OCI-LY7 (cell line): ENCODE data around the gene GNL1. TPM values are rescaled to one million over a fixed set of nuclear protein-coding genes. Genes with fewer than 3 reads are reported as not detected.
"Not testable (repeated sequence)": the region's sequence is repeated elsewhere in the genome, so short reads cannot be mapped to it uniquely, and the experiment has no call there.

Experiments used
- BruUV-seq: library from RNA; stranded (reverse); fragments of 400-500 nt; replicated peaks from 2 replicates; lab custom pipeline; 2021; lab: Mats Ljungman, UMichigan
- CTCF ChIA-PET: fragments of 300-600 bp; sonication (Branson Sonifier 250); formaldehyde crosslinking; loops from one replicate; lab custom pipeline; 2022; ENCODE audit warnings: antibody characterized with exemption; ENCODE audit not compliant: unreplicated experiment; lab: Charles Lee
- POLR2A ChIA-PET: fragments of 300-600 bp; sonication (Branson Sonifier 250); formaldehyde crosslinking; loops from one replicate; lab custom pipeline; 2022; ENCODE audit warnings: antibody characterized with exemption; lab: Charles Lee
- DNase-seq: peaks from one replicate; pipeline ENCODE4 v3.0.0-alpha.2; 2015; ENCODE audit warnings: low spot score
- H2AFZ ChIP-seq: fragments of 200-600 bp; sonication (generic), shearing (Covaris generic); 2 replicates; pipeline ENCODE4 v1.6.1; 2014; ENCODE audit warnings: mild to moderate bottlenecking, antibody characterized with exemption, low read length, moderate library complexity
- H3K27ac ChIP-seq: fragments of 200-600 bp; sonication (generic); 2 replicates; pipeline ENCODE4 v1.5.1; 2014; ENCODE audit warnings: mixed run types, low read depth, mild to moderate bottlenecking, moderate library complexity, low read length, inconsistent platforms; ENCODE audit not compliant: poor library complexity, severe bottlenecking
- H3K36me3 ChIP-seq: fragments of 200-600 bp; sonication (generic); 2 replicates; pipeline ENCODE4 v1.6.1; 2014; ENCODE audit warnings: mild to moderate bottlenecking, antibody characterized with exemption, low read length, moderate library complexity, mixed read lengths; ENCODE audit not compliant: insufficient read depth
- H3K4me1 ChIP-seq: fragments of 200-600 bp; sonication (generic); 2 replicates; pipeline ENCODE4 v1.5.1; 2014; ENCODE audit warnings: mild to moderate bottlenecking, low read length; ENCODE audit not compliant: insufficient read depth, poor library complexity, severe bottlenecking
- H3K4me2 ChIP-seq: fragments of 200-600 bp; sonication (generic); 2 replicates; pipeline ENCODE4 v1.6.1; 2014; ENCODE audit warnings: mild to moderate bottlenecking, low read length
- H3K4me3 ChIP-seq: fragments of 200-600 bp; sonication (generic); 2 replicates; pipeline ENCODE4 v1.5.1; 2014; ENCODE audit warnings: mild to moderate bottlenecking, low read depth, low read length; ENCODE audit not compliant: poor library complexity, severe bottlenecking
- H3K79me2 ChIP-seq: fragments of 200-600 bp; sonication (generic); 2 replicates; pipeline ENCODE4 v1.6.1; 2016; ENCODE audit warnings: low read depth, mild to moderate bottlenecking, low read length, moderate library complexity, mixed read lengths; ENCODE audit not compliant: insufficient read depth
- H3K9me2 ChIP-seq: fragments of 200-600 bp; sonication (generic); 2 replicates; pipeline ENCODE4 v1.6.1; 2016; ENCODE audit warnings: mild to moderate bottlenecking, low read length, mixed read lengths; ENCODE audit not compliant: insufficient read depth
- H3K9me3 ChIP-seq: fragments of 200-600 bp; sonication (generic); 2 replicates; pipeline ENCODE4 v1.6.1; 2014; ENCODE audit warnings: mild to moderate bottlenecking, mixed run types, low read length, mixed read lengths
- H4K20me1 ChIP-seq: fragments of 200-600 bp; sonication (generic); 2 replicates; pipeline ENCODE4 v1.6.1; 2014; ENCODE audit warnings: mild to moderate bottlenecking, antibody characterized with exemption, low read length, moderate library complexity, mixed read lengths; ENCODE audit not compliant: insufficient read depth
- EZH2phosphoT487 ChIP-seq: fragments of 200-600 bp; sonication (generic); IDR thresholded peaks from 2 replicates; pipeline ENCODE4 v1.6.1; 2018; ENCODE audit warnings: low read depth, borderline replicate concordance, mild to moderate bottlenecking, mixed run types, antibody characterized with exemption, low read length, moderate library complexity, mixed read lengths
- intact Hi-C: fragments of 100-400 bp; cut with micrococcal nuclease; formaldehyde crosslinking; loops from one replicate; pipeline ENCODE4 v1.10.0; 2022; ENCODE audit not compliant: unreplicated experiment
- total RNA-seq, 2 experiments: library from RNA; depleted of rRNA in 1 of 2; stranded (reverse); fragments of >200 nt in 1 of 2; shearing (Covaris generic) in 1 of 2; gene quantifications; 2 replicates each; pipeline ENCODE4 v1.2.3, GENCODE V29; 2014 to 2022
- TF ChIP-seq, protein P1 (sequence below): fragments of 200-600 bp; sonication (generic); conservative IDR thresholded peaks from 2 replicates; pipeline ENCODE4 v1.5.1; 2014; ENCODE audit warnings: mild to moderate bottlenecking, antibody characterized with exemption, low read length, moderate library complexity, mixed read lengths

The GNL1 gene
- total RNA-seq, 2 experiments from 2014 or later, result 66.4 to 114 TPM

DNA sequence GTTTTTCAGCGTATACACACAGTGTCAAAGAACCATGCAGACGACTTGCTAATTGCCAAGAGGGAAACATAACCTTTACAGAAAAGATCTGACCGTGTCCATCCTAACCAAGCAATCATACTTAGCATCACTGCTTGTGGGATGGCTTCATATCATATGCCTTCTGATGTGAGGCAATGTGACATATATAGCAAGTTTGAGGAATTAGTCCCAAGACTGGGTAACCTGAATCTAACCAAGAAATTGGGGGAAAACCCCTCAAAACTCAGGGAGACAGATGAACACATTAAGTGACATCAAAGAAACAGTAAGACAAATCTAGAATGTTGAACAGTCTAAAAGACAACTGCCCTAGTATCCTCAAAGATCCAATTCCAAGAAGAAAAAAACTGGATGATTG is 18.4 kb downstream of the GNL1 start:
- Histone ChIP-seq H3K9me2 (no peaks in the 10 kb centered on the region), H3K4me1 (peaks cover 14% of the 10 kb centered on the region), H3K9me3 (no peaks in the 10 kb centered on the region), H2AFZ (no peak overlapping the region), H3K27ac (no peak overlapping the region), H4K20me1 (no peaks in the 10 kb centered on the region), H3K36me3 (peaks cover 1% of the 10 kb centered on the region; the same call in 1 of the 2 replicates), H3K4me3 (no peak overlapping the region), H3K79me2 (no peaks in the 10 kb centered on the region), H3K4me2 (no peak overlapping the region)
- TF ChIP-seq EZH2phosphoT487, result no peak
- TF ChIP-seq, protein P1, sequence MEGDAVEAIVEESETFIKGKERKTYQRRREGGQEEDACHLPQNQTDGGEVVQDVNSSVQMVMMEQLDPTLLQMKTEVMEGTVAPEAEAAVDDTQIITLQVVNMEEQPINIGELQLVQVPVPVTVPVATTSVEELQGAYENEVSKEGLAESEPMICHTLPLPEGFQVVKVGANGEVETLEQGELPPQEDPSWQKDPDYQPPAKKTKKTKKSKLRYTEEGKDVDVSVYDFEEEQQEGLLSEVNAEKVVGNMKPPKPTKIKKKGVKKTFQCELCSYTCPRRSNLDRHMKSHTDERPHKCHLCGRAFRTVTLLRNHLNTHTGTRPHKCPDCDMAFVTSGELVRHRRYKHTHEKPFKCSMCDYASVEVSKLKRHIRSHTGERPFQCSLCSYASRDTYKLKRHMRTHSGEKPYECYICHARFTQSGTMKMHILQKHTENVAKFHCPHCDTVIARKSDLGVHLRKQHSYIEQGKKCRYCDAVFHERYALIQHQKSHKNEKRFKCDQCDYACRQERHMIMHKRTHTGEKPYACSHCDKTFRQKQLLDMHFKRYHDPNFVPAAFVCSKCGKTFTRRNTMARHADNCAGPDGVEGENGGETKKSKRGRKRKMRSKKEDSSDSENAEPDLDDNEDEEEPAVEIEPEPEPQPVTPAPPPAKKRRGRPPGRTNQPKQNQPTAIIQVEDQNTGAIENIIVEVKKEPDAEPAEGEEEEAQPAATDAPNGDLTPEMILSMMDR, result no peak
- ChIA-PET POLR2A (interaction anchor here (0.9 to 1.2 kb wide), 2 partner anchors 10 to 26 kb away, joined by 3 read pairs; no protein-coding TSS in a partner anchor), CTCF (no interaction called here)
- BruUV-seq, result no TSS peak
- intact Hi-C loops, result no loop called here
- no peak for DNase-seq

DNA sequence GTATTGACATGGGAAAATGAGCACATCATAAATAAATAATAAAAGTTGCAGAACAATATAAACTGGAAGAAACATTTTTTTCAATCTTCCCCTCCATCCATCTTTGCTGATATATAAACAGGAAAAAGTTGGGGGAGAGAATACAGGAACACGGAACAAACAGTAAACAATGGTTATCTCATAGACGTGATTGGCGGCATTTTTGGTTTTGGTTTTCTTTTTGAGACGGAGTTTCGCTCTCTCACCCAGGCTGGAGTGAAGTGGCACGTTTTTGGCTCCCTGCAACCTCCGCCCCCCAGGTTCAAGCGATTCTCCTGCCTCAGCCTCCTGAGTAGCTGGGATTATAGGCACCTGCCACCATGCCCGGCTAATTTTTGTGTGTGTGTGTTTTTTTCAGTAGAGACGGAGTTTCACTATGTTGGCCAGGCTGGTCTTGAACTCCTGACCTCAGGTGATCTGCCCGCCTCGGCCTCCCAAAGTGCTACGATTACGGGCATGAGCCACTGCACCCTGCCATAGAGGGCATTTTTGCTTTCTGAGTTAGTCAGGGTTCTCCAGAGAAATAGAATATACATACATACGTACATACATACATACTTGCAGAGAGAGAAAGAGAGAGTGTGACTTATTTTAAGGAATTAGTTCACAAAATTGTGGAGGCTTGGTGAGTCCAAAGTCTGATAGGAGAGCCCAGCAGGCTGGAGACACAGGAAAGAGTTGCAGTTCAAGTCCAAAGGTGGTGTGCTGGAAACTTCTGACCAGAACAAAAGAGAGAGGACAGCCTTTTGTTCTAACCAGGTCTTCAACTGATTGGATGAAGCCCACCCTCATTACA is 22.6 kb downstream of the GNL1 start:
- H3K9me3 ChIP-seq, result no peaks in the 10 kb centered on the region
- no peak overlapping the region for H3K4me2 ChIP-seq
- TF ChIP-seq, protein P1, result no peak
- TF ChIP-seq EZH2phosphoT487, result no peak
- H3K36me3 ChIP-seq, result no peaks in the 10 kb centered on the region
- CTCF ChIA-PET, result no interaction called here
- H3K79me2 ChIP-seq, result no peaks in the 10 kb centered on the region
- H3K4me3 ChIP-seq, result no peak overlapping the region
- POLR2A ChIA-PET, result no interaction called here
- H3K4me1 ChIP-seq, result no peaks in the 10 kb centered on the region
- no peak overlapping the region for H2AFZ ChIP-seq
- H3K27ac ChIP-seq, result no peak overlapping the region
- H3K9me2 ChIP-seq, result no peaks in the 10 kb centered on the region
- intact Hi-C loops, result loop anchor here (2.0 kb wide), 1 partner anchor 63 kb away; no protein-coding TSS in a partner anchor
- no peaks in the 10 kb centered on the region for H4K20me1 ChIP-seq
- DNase-seq, result no peak
- no TSS peak for BruUV-seq

DNA sequence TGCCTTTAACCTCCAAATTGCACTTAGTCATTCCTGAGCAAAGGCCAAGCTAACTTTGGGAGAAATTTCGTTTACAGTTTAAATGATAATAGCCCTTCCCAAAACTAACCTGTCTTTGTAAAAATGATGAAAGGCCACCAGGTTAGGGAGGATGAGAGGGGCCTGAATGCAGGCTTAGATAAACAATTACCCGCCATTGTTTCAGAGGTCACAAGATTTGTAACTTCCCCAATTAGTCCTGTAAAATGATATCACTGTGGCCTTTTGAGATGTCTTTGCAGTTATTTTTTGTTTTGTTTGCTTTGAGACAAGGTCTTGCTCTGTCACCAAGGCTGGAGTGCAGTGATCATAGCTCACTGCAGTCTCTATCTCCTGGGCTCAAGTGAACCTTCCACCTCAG is 26.3 kb downstream of the GNL1 start:
- no peak overlapping the region for H3K27ac ChIP-seq
- no peaks in the 10 kb centered on the region for H3K79me2 ChIP-seq
- H3K9me2 ChIP-seq, result no peaks in the 10 kb centered on the region
- BruUV-seq, result no TSS peak
- H3K4me3 ChIP-seq, result no peak overlapping the region
- ChIA-PET CTCF (interaction anchor here (1.0 kb wide), 1 partner anchor 45 kb away, joined by 3 read pairs; no protein-coding TSS in a partner anchor), POLR2A (interaction anchor here (0.5 to 1.2 kb wide), 3 partner anchors 20 to 82 kb away, joined by 3 to 4 read pairs (median 3); no protein-coding TSS in a partner anchor)
- TF ChIP-seq, protein P1, result no peak
- no peak for TF ChIP-seq EZH2phosphoT487
- intact Hi-C loops, result no loop called here
- no peak overlapping the region for H2AFZ ChIP-seq
- no peaks in the 10 kb centered on the region for H3K36me3 ChIP-seq
- H3K4me2 ChIP-seq, result no peak overlapping the region
- H3K4me1 ChIP-seq, result peaks cover 3% of the 10 kb centered on the region
- no peaks in the 10 kb centered on the region for H4K20me1 ChIP-seq
- no peaks in the 10 kb centered on the region for H3K9me3 ChIP-seq
- DNase-seq, result no peak

DNA sequence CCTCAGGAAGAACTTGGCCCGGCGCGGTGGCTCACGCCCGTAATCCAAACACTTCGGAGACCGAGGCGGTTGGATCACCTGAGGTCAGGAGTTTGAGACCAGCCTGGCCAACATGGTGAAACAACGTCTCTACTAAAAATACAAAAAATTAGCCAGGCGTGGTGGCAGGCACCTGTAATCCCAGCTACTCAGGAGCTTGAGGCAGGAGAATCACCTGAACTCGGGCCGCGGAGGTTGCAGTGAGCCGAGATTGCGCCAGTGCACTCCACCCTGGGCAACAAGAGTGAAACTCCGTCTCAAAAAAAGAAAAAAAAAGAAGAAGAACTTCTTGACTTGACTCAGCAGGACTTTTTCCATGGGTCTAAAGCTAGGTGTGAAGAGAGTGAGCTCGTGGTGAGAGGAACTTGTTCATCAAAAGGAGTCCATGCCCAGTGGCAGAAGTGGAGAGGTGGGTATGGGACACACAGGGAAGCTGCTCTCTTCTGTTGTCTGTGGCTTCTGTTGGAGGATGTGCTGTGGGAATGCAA is 26.9 kb downstream of the GNL1 start:
- H3K27ac ChIP-seq, BruUV-seq, intact Hi-C loops, H4K20me1 ChIP-seq, H3K36me3 ChIP-seq, DNase-seq, H3K9me2 ChIP-seq, H3K79me2 ChIP-seq, H3K4me1 ChIP-seq, H3K4me2 ChIP-seq, H3K4me3 ChIP-seq, H2AFZ ChIP-seq, H3K9me3 ChIP-seq: not testable (repeated sequence)
- POLR2A ChIA-PET, result interaction anchor here (0.5 to 1.2 kb wide), 3 partner anchors 19 to 83 kb away, joined by 3 to 4 read pairs (median 3); no protein-coding TSS in a partner anchor
- CTCF ChIA-PET, result interaction anchor here (1.0 kb wide), 1 partner anchor 44 kb away, joined by 3 read pairs; no protein-coding TSS in a partner anchor
